ENCODE results near the gene PRKN.

PRKN gene

DNA sequence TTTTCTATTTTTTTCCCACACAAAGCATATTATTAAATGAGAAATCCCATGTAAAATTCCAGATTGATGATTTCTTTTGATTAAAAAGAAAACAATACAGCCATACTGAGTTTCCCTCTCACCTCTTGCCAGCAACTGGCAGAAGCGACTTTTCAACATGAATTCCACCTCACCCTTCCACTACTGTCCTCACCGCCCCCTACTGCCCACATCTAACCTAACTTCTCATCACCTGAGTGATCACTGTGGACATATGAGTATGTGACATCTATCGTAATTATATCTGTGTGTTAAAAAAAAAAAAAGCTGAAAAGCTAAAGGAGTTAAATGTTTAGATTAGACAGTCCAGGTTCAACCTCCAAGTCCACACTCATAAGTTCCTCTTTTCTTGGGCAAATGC is 528.6 kb downstream of the PRKN start:
- no peak for DNase-seq
- no peaks in the 10 kb centered on the region for H3K9me3 Mint-ChIP-seq
- no peaks in the 10 kb centered on the region for H3K27me3 Mint-ChIP-seq
- no peaks in the 10 kb centered on the region for H3K4me1 Mint-ChIP-seq (ENCODE audit: low read depth)
- H3K36me3 Mint-ChIP-seq (ENCODE audit: low read depth), result no peaks in the 10 kb centered on the region
- H3K4me3 Mint-ChIP-seq, result no peak overlapping the region
- H3K27ac Mint-ChIP-seq, result no peak overlapping the region

DNA sequence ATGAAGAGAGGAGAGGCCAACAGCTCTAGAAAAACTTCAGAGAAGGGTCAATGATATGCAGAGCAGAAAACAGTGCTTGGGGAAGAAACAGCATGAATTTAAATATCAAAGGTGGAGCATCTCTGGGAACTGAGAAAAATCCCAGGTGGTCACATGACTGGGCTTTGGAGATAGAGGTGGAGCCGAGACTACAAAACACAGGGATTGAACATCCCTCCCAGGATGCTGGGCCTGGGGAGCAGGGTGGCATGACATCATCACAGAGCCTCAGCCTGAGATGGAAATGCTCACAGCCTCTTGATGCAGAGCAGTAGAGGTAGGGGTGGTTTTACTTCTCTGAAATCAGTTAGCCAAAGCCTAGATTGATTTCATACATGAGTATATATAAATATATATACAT is 529.5 kb downstream of the PRKN start:
- no peak for DNase-seq
- no peaks in the 10 kb centered on the region for H3K4me1 Mint-ChIP-seq (ENCODE audit: low read depth)
- H3K27me3 Mint-ChIP-seq, result no peaks in the 10 kb centered on the region
- no peak overlapping the region for H3K4me3 Mint-ChIP-seq
- no peaks in the 10 kb centered on the region for H3K36me3 Mint-ChIP-seq (ENCODE audit: low read depth)
- no peak overlapping the region for H3K27ac Mint-ChIP-seq
- H3K9me3 Mint-ChIP-seq, result no peaks in the 10 kb centered on the region

GRCh38 chr6:162195441-162195840 is 532.1 kb downstream of the PRKN start:
- Mint-ChIP-seq H3K27ac (no peak overlapping the region), H3K9me3 (no peaks in the 10 kb centered on the region)

DNA sequence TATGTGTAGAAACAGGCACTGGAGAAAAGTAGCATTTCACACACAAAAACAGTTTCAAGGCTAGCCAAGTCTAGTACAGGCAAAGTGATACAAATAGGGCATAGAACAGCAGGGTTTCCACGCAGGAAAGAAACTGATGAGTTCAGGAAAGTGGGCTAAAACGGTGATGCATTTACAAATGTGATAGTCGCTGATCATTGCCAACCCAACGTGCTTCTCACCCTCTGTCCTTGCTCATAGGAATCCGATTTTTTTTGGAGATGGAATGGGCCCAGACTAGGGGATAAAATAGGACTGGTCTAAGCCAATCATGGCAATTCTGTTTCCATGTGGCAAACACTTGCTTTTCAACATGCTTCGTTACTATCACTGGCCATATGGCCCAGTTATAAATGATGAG is 536.6 kb downstream of the PRKN start:
- no peaks in the 10 kb centered on the region for H3K36me3 Mint-ChIP-seq (ENCODE audit: low read depth)
- no peaks in the 10 kb centered on the region for H3K27me3 Mint-ChIP-seq
- no peak overlapping the region for H3K27ac Mint-ChIP-seq
- H3K4me3 Mint-ChIP-seq, result no peak overlapping the region
- no peak for DNase-seq
- peaks cover 10% of the 10 kb centered on the region for H3K9me3 Mint-ChIP-seq
- no peaks in the 10 kb centered on the region for H3K4me1 Mint-ChIP-seq (ENCODE audit: low read depth)

More at GRCh38 chr6:162195441-162195840, 532.1 kb downstream of the PRKN start:
- Mint-ChIP-seq H3K4me1 (ENCODE audit: low read depth) (no peaks in the 10 kb centered on the region), H3K27me3 (no peaks in the 10 kb centered on the region), H3K36me3 (ENCODE audit: low read depth) (no peaks in the 10 kb centered on the region), H3K4me3 (no peak overlapping the region)
- no peak for DNase-seq

DNA sequence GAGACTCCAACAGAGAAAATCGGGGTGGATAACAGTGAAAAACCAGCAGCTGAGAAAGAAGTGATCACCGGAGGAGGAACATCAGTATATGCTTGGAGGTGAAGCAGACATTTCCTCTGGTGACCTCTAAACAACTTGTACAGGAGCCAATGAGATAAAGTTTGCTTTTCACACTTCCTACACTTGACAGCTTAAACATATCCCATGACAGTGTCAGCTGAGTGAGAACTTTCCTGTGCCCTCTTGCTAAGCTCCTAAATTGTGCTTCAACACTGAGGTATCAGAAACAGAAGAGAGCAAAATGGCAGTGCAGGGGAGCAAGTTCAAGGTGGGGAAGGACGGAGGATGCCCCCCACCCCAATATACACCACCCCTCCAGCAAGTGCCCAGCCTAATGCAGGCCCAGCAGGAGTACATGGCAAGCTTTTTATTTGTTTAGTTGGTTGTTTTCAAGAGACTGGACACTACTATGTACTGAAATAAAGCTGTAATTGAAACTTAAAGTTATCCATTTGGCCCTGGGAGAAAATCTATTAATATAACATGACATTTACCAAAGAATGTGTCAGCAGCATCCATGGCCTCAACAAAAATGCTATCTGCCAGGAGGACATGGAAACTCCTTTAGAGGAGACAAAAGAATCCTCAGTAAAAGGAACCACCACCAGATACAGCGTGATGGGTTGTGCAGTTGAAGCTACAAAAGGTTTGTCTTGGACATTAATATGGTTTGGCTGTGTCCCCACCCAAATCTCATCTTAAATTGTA is 540.2 kb downstream of the PRKN start:
- no peak overlapping the region for H3K4me3 Mint-ChIP-seq
- no peaks in the 10 kb centered on the region for H3K36me3 Mint-ChIP-seq (ENCODE audit: low read depth)
- peaks cover 10% of the 10 kb centered on the region for H3K9me3 Mint-ChIP-seq
- H3K4me1 Mint-ChIP-seq (ENCODE audit: low read depth), result no peaks in the 10 kb centered on the region
- no peak overlapping the region for H3K27ac Mint-ChIP-seq
- H3K27me3 Mint-ChIP-seq, result no peaks in the 10 kb centered on the region
- DNase-seq, result no peak

GRCh38 chr6:162184465-162184864 is 543.1 kb downstream of the PRKN start:
- H3K27me3 Mint-ChIP-seq, result no peaks in the 10 kb centered on the region
- H3K9me3 Mint-ChIP-seq, result peaks cover 10% of the 10 kb centered on the region
- H3K36me3 Mint-ChIP-seq (ENCODE audit: low read depth), result no peaks in the 10 kb centered on the region
- H3K4me1 Mint-ChIP-seq (ENCODE audit: low read depth), result peaks cover 8% of the 10 kb centered on the region
- no peak overlapping the region for H3K27ac Mint-ChIP-seq
- DNase-seq, result no peak
- H3K4me3 Mint-ChIP-seq, result no peak overlapping the region

GRCh38 chr6:162181741-162182401 is 545.7 kb downstream of the PRKN start:
- Mint-ChIP-seq H3K4me3 (no peak overlapping the region), H3K27me3 (no peaks in the 10 kb centered on the region), H3K9me3 (no peaks in the 10 kb centered on the region), H3K36me3 (ENCODE audit: low read depth) (no peaks in the 10 kb centered on the region), H3K4me1 (ENCODE audit: low read depth) (peaks cover 8% of the 10 kb centered on the region), H3K27ac (no peak overlapping the region)
- DNase-seq, result no peak

- no peaks in the 10 kb centered on the region for H3K9me3 Mint-ChIP-seq
- H3K36me3 Mint-ChIP-seq (ENCODE audit: low read depth), result no peaks in the 10 kb centered on the region
- no peak overlapping the region for H3K4me3 Mint-ChIP-seq
- no peaks in the 10 kb centered on the region for H3K27me3 Mint-ChIP-seq
- H3K27ac Mint-ChIP-seq, result no peak overlapping the region
- no peak for DNase-seq
- peaks cover 8% of the 10 kb centered on the region for H3K4me1 Mint-ChIP-seq (ENCODE audit: low read depth)
These were observed 546.5 kb downstream of the PRKN start for GRCh38 chr6:162181111-162181510.

GRCh38 chr6:162179196-162179951 is 548.2 kb downstream of the PRKN start:
- peaks cover 8% of the 10 kb centered on the region for H3K4me1 Mint-ChIP-seq (ENCODE audit: low read depth)
- DNase-seq, result no peak
- no peaks in the 10 kb centered on the region for H3K27me3 Mint-ChIP-seq

GRCh38 chr6:162178666-162179065 is 548.9 kb downstream of the PRKN start:
- H3K27ac Mint-ChIP-seq, result no peak overlapping the region
- no peaks in the 10 kb centered on the region for H3K36me3 Mint-ChIP-seq (ENCODE audit: low read depth)
- H3K4me1 Mint-ChIP-seq (ENCODE audit: low read depth), result peaks cover 8% of the 10 kb centered on the region
- H3K4me3 Mint-ChIP-seq, result no peak overlapping the region
- DNase-seq, result no peak
- H3K27me3 Mint-ChIP-seq, result no peaks in the 10 kb centered on the region
- H3K9me3 Mint-ChIP-seq, result no peaks in the 10 kb centered on the region

More at GRCh38 chr6:162179196-162179951, 548.2 kb downstream of the PRKN start:
- Mint-ChIP-seq H3K36me3 (ENCODE audit: low read depth) (no peaks in the 10 kb centered on the region), H3K27ac (no peak overlapping the region), H3K4me3 (no peak overlapping the region), H3K9me3 (no peaks in the 10 kb centered on the region)

GRCh38 chr6:162178266-162178665 is 549.3 kb downstream of the PRKN start:
- no peaks in the 10 kb centered on the region for H3K36me3 Mint-ChIP-seq (ENCODE audit: low read depth)
- peaks cover 8% of the 10 kb centered on the region for H3K4me1 Mint-ChIP-seq (ENCODE audit: low read depth)
- H3K9me3 Mint-ChIP-seq, result no peaks in the 10 kb centered on the region
- no peak for DNase-seq
- H3K4me3 Mint-ChIP-seq, result no peak overlapping the region
- H3K27ac Mint-ChIP-seq, result no peak overlapping the region
- H3K27me3 Mint-ChIP-seq, result no peaks in the 10 kb centered on the region

- H3K27ac Mint-ChIP-seq, result no peak overlapping the region
- H3K9me3 Mint-ChIP-seq, result no peaks in the 10 kb centered on the region
- no peaks in the 10 kb centered on the region for H3K36me3 Mint-ChIP-seq (ENCODE audit: low read depth)
- no peak overlapping the region for H3K4me3 Mint-ChIP-seq
- no peak for DNase-seq
- no peaks in the 10 kb centered on the region for H3K27me3 Mint-ChIP-seq
- H3K4me1 Mint-ChIP-seq (ENCODE audit: low read depth), result peaks cover 8% of the 10 kb centered on the region
These were observed 549.8 kb downstream of the PRKN start for GRCh38 chr6:162177746-162178145.

DNA sequence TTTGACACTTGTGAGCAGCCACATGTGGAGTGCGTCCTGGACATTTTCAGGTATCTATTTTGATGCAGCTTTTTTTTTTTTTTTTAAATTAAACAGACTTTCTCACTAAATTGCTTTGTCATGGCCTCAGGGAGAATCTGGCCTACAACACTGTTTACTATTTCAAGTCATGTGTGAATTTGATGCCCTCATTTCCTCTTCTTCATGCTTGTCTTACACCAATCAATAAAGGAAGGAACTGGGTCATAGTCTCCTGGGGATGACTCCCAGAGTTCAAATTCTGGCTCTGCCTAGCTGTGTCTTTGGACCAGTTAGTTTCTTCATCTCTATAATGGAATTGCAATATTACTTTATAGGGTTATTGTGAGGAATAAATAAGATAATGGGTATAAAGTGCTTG is 554.1 kb downstream of the PRKN start:
- H3K27ac Mint-ChIP-seq, result no peak overlapping the region
- H3K4me3 Mint-ChIP-seq, result no peak overlapping the region
- H3K27me3 Mint-ChIP-seq, result no peaks in the 10 kb centered on the region
- H3K36me3 Mint-ChIP-seq (ENCODE audit: low read depth), result no peaks in the 10 kb centered on the region
- no peaks in the 10 kb centered on the region for H3K9me3 Mint-ChIP-seq
- no peaks in the 10 kb centered on the region for H3K4me1 Mint-ChIP-seq (ENCODE audit: low read depth)
- no peak for DNase-seq

DNA sequence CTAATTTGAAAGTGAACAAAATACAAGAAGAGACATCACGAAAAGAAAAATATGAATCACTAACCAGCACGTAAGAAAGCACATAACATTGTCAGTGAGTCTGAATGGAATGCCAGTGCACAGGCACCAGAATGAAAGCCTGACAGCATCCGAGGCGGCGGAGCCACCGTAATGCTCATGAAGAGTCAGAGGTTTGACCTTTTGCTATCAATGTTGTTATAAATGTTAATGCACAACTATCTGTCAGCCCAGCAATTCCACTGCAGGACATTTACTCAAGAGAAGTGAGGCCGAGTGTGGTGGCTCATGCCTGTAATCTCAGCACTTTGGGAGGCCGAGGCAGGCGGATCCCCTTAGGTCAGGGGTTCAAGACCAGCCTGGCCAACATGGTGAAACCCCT is 562.1 kb downstream of the PRKN start:
- Mint-ChIP-seq H3K4me3 (no peak overlapping the region), H3K9me3 (no peaks in the 10 kb centered on the region), H3K27me3 (no peaks in the 10 kb centered on the region), H3K27ac (no peak overlapping the region), H3K36me3 (ENCODE audit: low read depth) (no peaks in the 10 kb centered on the region), H3K4me1 (ENCODE audit: low read depth) (no peaks in the 10 kb centered on the region)
- DNase-seq, result no peak
